Kidney capillary endothelial cell (primary cell): ENCODE results near the gene RFLNA.

Source experiments
- DNase-seq: peaks from one replicate; pipeline ENCODE4 v3.0.0-alpha.2; 2018; ENCODE audit warnings: low spot score

The RFLNA gene

GRCh38 chr12:124358572-124358971, 63.7 kb downstream of the RFLNA start:
- DNase-seq, result no peak

DNA sequence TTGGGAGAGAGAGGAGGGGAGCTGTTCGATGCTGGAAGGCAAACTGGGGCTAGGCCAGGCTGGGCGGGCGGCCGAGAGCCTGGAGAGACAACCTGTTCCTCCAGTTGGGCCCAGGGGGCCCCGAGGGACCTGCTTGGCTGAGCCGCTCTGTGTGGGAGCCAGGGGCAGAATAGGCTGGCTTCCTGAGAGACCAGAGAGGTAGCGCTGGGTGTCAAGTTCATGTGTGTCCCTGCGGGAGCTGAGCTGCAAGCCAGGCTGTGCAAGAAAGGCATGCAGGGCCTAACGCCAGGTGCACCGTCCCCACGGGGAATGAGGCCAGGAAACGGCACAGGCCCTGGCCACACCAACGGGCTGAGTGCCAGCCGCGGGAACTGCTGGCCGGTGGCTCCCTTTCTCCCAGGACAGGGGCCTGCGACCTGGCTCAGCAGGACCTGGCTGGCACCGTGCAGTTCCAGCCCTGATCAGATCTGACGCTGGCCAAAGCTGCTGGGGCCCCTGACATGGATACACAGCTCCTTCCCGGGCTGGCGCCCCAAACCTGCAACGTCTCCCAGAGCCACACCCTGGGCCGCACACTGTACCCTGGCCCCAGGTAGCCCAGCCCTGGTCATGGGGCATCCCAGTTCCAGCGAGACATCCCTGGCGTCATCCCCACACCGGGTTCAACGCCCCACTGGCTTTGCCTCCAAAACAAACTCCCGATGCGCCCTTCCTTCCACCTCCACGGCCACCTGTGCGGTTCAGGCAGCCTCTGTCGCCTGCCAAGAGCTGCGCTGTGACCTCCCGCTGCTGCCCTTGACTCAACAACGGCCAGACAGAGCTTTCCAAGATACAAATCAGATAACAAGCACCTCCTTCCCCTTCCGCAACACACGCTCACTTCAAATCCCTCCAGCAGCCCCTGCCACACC, 65.0 kb downstream of the RFLNA start:
- no peak for DNase-seq

DNA sequence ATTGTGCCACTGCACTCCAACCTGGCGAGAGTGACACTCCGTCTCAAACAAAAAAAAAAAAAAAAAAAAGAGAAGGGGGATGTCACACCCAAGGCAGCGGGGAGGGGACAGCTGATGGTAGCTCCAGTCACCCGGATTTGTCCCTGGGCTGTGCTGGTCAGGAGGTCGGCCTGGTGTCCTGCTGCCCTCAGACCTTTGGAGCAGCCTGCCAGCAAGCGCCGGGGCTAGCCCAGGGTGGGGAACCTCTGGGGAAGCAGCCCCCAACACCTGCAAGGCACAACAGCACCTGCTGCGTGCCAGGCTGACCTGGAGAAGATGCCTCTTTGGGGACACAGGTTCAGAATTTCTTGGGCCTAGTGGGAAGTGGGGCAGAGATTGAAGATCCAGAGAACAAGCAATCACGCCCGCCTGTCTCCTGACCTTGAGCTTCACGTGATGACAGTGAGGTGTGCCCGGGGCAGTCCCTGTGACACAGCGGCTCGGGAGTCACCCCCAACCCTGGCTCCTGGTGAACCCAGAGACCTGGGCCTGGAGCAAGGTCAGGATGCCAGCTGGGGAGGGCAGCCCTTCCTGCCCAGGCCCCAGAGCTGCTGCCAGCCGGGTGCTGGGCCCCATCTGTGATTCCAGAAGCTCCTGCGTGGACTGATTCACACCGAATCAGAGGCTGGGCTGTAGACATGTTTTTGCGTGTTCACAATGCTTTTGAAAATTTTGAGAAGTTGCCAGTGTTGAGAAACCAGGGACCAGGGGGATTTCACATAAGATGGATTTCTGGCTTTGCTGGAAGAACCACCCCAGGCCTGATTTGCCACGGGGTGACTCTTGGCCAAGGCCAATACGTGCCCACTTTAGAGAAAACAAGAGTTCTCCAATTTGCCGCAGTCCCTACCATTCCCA, 66.4 kb downstream of the RFLNA start:
- no peak for DNase-seq

GRCh38 chr12:124361996-124362395, 67.1 kb downstream of the RFLNA start:
- DNase-seq, result no peak

GRCh38 chr12:124363353-124363965, 68.6 kb downstream of the RFLNA start:
- no peak for DNase-seq

DNA sequence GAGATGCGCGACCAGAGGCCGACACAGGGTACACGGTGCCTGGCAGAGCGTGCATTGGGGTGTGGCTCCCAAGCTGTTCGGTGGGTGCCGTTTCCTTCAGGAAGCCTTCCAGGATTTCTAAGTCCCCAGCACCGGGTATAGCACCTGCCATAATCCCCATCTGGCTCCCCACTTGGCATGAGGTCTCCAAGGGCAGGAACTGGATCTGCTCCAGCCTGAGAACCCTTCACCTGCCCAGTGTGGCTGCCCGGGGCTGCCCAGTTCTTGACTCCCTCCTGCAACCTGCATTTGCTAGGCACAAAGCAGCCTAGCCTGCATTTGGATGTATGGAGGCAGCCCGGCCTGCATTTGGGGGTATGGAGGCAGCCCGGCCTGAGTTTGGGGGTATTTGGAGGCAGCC, 69.7 kb downstream of the RFLNA start:
- no peak for DNase-seq
